HG02759 (cell line): Measurements from ENCODE around the gene LAMA4.

Experiments used
- ATAC-seq: cut with Tn5 transposase; IDR thresholded peaks from one replicate; pipeline ENCODE4 v1.9.1; 2021; ENCODE audit warnings: mild to moderate bottlenecking, moderate library complexity; ENCODE audit not compliant: unreplicated experiment

The LAMA4 gene

GRCh38 chr6:112194511-112194910, 59.9 kb downstream of the LAMA4 start:
- ATAC-seq = no peak

DNA sequence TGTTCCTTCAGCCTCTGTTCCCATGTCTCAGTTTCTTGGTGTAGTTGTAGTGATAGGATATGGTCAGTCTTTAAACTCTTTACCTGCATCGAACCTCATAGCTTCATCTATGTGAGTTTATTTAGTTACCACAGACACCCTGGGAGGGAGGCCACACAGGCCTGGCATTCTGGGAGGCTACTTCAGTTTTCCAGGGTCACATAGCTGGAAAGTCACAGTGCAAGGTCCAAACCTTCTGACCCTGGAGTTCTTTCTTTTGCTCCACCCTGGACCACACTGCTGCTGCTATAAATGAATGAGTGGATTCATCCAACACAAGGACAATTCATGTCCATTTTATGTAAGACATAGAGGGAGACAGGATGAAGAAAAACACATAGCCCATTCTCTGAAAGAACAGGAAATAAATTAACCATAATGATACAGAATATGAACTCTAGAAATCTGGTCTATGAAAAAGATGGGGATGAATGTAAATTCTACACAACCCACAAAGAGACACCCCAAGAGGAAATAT, 60.8 kb downstream of the LAMA4 start:
- no peak for ATAC-seq

DNA sequence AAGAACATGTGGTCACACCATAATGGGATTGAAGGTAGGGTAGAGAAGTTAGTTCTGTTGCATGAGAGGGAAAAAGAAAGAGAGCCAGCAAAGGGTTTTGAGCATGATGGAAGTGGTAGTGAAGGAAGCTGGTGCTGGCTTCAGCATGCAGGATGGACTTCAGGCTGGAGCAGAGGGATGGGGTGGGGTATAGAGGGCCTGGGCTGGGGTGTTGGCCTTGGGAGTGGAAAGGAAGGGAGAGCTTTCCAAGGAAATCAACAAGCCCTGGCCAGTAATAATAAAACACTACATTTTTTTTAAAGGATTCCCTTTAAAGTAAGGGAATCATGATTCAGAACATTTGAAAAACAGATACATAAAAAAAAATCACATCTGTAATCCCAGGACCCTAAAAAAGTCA, 61.2 kb downstream of the LAMA4 start:
- ATAC-seq = no peak

DNA sequence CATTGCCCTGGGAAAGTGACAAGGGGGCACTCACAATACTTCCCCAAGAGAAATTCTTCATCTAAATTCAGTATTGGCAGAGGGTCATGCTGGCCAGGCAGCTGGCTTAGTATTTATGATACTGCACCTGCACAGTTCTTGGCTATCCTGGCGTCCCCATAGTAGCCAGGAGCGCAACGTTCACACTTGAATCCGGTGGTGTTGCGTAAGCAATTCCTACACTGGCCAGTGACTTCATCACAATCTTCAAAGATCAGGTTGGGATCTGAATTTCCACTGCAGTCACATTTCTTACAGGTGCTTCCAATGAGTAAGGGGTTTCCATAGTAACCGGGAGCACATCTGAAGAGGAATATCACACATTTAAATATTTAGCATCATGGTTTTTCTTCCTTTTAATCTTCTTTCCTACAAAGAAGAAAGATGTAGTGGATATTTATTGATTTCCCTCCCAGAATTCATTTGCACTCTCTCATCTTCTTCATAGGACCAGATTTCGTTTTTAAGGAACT, 62.8 kb downstream of the LAMA4 start:
- no peak for ATAC-seq

DNA sequence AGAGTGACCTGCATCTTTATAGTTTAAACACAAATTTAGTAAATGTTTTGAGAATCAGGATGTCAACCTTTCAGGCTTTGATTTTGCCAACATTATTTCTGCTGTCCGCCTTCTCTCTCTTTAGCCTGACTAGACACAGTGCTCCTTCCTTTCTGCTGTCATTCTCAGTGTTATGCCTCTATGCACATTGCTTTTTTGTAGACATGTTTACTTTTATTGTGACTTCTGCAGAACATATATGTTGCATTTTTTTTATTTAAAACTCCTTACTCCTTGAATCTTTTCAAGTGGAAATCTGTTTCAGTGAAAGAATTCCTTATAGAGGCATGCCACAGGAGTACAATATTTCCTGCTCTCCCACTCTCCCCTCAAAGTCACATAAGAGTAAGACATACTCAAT, 64.2 kb downstream of the LAMA4 start:
- ATAC-seq = no peak

GRCh38 chr6:112189494-112189893, 64.9 kb downstream of the LAMA4 start:
- ATAC-seq = no peak

DNA sequence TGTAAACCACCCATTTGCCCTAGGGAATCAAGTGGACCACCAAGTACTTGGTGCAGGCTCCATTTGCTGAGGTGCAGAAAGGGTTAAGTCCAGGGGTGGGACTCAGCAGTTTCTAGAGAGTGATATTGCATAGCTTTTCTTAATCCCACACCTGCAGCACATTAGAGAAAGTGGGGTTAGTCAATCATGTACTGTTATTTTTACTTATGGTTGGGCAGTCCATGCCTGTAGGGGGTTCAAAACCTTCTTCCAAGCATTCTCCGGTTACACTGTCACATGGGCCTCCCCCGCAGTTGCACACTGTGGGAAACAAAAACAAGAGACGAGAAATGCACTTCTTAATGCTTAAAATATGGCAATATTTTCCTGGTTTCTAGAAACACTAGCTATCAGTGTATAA, 65.5 kb downstream of the LAMA4 start:
- ATAC-seq = no peak

GRCh38 chr6:112187736-112188135, 66.6 kb downstream of the LAMA4 start:
- no peak for ATAC-seq

DNA sequence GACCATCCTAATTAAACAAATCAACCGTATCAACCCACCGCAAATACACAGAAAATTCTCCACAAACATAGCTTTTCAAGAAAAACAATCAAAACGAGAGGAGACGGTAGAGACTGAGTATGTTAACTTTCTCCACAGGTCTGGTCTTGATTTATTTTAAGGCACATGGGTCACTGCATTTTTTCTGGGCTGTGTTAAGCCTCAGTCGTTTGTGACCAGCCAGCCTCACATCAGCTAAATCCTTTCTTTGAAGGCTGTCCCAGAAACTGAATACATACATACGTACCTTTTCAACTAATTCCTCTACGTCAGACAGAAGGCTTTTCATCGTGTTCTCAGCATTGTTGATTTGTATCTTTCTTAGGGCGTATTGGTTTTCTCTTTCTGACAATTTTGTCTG, 69.4 kb downstream of the LAMA4 start:
- no peak for ATAC-seq

GRCh38 chr6:112183271-112183671, 71.1 kb downstream of the LAMA4 start:
- ATAC-seq = no peak

GRCh38 chr6:112181130-112181529, 73.2 kb downstream of the LAMA4 start:
- no peak for ATAC-seq

- ATAC-seq = peak; percentile 80
These were observed 74.1 kb downstream of the LAMA4 start for GRCh38 chr6:112180095-112180820.

GRCh38 chr6:112179631-112180030, 74.7 kb downstream of the LAMA4 start:
- ATAC-seq = no peak

GRCh38 chr6:112178846-112179245, 75.5 kb downstream of the LAMA4 start:
- ATAC-seq = no peak

- no peak for ATAC-seq
These were observed 77.3 kb downstream of the LAMA4 start for GRCh38 chr6:112177092-112177491.

GRCh38 chr6:112176175-112176574, 78.2 kb downstream of the LAMA4 start:
- ATAC-seq = no peak

- ATAC-seq = no peak
These were observed 81.1 kb downstream of the LAMA4 start for GRCh38 chr6:112173221-112173804.

DNA sequence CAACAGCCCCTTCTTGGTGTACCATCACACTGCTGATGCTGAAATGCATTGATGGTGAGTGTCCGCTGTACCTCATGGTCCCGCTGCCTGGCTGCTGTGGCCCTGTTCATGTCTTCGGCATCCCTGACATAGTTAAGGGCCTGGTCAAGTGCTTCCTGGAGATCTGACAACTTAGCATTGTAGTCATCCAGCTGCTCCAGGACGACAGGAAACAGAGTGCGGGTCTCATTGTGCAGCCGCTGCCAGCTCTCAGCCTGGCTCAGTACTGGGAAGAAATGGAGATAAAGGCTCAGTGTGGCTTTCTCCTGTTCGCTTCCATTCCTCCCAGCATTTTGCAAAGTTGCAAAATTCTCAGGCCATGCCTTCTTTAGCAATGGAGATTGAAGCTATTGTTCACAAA, 81.8 kb downstream of the LAMA4 start:
- no peak for ATAC-seq

DNA sequence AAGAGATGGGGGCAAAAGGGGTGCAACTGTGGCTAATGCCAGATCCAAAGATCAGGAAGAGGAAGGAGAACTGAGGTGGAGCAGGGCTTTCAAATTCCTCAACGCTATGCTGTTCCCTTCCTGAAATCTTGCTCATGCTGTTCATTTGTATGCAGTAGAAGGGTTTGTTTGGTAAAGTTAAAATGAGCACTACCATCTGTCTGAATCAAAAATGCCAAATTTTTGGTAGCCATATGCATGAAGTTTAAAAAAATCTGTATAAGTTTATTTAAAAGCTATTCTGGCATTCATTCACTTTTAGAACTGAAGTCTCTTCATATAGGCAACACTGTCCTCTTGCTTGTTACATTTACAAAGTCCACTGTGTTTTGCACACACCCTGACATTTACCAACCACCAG, 84.8 kb downstream of the LAMA4 start:
- no peak for ATAC-seq

DNA sequence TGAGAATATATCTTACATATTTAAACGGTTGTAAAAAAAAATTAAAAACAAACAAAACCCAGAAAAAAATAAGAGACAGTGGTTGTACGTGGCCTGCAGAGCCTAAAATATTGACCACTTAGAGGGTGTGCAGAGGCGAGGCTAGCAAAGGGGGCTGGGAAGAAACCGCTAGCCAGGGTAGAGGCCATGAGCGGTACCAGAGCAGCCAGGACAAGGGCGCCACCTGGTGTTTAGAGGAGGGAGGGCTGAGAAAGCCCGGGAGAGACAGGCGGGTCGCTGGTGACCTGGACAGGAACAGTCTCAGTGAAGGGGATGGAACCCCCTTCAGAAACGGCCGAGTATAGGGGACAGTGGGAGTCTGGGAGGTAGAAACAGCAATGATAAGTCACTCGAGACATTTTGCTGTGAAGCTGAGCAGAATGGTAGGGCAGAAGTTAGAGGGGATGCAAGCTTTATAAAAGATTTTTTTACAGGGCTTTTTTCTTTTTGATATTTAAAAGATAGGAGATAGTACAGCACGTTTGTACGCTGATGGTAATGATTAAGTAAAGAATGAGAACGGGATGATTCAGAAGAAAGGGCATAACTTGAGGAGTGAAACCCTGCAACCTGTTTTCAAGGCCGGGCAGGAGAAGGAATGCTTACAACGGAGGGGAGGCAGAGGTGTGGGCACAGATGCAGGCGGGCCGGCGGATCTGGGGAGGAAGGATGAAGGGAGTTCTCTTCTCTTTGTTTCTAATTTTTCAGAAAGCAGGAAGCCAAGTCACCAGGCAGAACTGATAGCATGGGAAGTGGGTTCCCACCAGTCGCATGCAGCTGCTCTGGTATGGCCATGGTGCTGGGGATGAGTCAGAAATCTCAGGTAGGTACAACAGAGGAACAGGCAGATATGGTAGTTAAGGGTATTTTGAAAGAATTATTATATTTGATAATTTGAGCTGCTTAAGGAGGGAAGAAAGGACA, 90.8 kb downstream of the LAMA4 start:
- peak; percentile 100 for ATAC-seq

- no peak for ATAC-seq
These were observed 93.6 kb downstream of the LAMA4 start for GRCh38 chr6:112160745-112161144.
